Activated B cell treated with CpG ODN at 0.5 μM for 24 hours (primary cell): ENCODE measurements around the gene MTHFD1L. TPM values are rescaled to one million over a fixed set of nuclear protein-coding genes. Genes with fewer than 3 reads are reported as not detected.

Source experiments
- ATAC-seq: fragments of 200-7000 bp; cut with Tn5 transposase; one replicate; pipeline ENCODE4 v1.10.0; 2021; ENCODE audit warnings: low read depth, mild to moderate bottlenecking, moderate library complexity
- CTCF ChIA-PET: fragments of 350-600 bp; sonication (Branson Sonifier 250); formaldehyde crosslinking; loops from one replicate; lab custom pipeline; 2021; ENCODE audit warnings: antibody characterized with exemption; lab: Charles Lee
- POLR2A ChIA-PET: fragments of 350-600 bp; sonication (Branson Sonifier 250); formaldehyde crosslinking; loops from one replicate; lab custom pipeline; 2021; ENCODE audit warnings: antibody characterized with exemption; lab: Charles Lee
- DNase-seq: peaks from one replicate; pipeline ENCODE4 v3.0.0; 2022
- H3K27ac Mint-ChIP-seq: one replicate; pipeline ENCODE4 v1.8.0; 2020; ENCODE audit warnings: mixed read lengths
- H3K27me3 Mint-ChIP-seq: one replicate; pipeline ENCODE4 v1.8.0; 2021; ENCODE audit warnings: mixed read lengths
- H3K36me3 Mint-ChIP-seq: one replicate; pipeline ENCODE4 v1.8.0; 2021; ENCODE audit warnings: low read depth, mixed read lengths
- H3K4me1 Mint-ChIP-seq: one replicate; pipeline ENCODE4 v1.8.0; 2021; ENCODE audit warnings: mixed read lengths
- H3K4me3 Mint-ChIP-seq: one replicate; pipeline ENCODE4 v1.8.0; 2020; ENCODE audit warnings: mild to moderate bottlenecking, mixed read lengths
- H3K9me3 Mint-ChIP-seq: one replicate; pipeline ENCODE4 v1.8.0; 2020; ENCODE audit warnings: mixed read lengths
- intact Hi-C: fragments of 100-400 bp; cut with micrococcal nuclease; formaldehyde crosslinking; loops from one replicate; pipeline ENCODE4 v1.15.1; 2024
- total RNA-seq: library from RNA; stranded (reverse); gene quantifications from 2 replicates; pipeline ENCODE4 v1.2.3, GENCODE V29; 2022
- TF ChIP-seq, protein P1 (sequence below): fragments of 200-600 bp; IDR thresholded peaks from one replicate; pipeline ENCODE4 v1.8.0; 2022; ENCODE audit warnings: antibody characterized with exemption, mild to moderate bottlenecking

Gene MTHFD1L
- total RNA-seq, 1 donor from 2014 or later: 60.4 TPM

DNA sequence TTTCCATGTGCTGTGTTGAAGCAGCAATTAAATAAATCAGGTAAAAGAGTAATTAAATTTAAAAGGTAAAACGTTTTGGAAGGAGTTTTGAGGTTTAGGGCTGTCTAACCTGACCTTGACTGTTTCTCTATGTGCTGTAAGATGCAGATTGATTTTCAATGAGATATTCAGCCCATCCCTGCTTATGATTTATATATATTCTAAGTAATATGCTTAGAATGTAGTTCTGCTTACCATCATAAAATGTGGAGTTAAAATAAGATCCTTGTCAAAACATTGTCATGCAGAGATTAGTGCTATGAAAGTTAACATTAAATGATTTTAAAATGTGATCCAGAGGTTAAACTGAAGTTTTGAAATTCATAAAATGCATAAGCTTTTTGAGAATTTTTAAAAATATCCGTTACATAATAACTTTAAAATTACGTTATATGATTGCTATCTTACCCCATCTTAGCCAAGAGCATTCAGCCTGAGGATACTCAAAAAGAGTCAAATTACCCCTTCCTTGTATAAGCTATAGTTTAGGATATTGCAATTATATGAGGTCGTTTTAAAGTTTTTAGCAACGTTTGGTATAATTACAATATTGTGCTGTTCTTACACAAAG, 122.5 kb downstream of the MTHFD1L start:
- ChIA-PET POLR2A (no interaction called here), CTCF (interaction anchor here (0.9 kb wide), 1 partner anchor 26 kb away, joined by 3 read pairs; no protein-coding TSS in a partner anchor)
- no peaks in the 10 kb centered on the region for H3K4me1 Mint-ChIP-seq
- TF ChIP-seq, protein P1, sequence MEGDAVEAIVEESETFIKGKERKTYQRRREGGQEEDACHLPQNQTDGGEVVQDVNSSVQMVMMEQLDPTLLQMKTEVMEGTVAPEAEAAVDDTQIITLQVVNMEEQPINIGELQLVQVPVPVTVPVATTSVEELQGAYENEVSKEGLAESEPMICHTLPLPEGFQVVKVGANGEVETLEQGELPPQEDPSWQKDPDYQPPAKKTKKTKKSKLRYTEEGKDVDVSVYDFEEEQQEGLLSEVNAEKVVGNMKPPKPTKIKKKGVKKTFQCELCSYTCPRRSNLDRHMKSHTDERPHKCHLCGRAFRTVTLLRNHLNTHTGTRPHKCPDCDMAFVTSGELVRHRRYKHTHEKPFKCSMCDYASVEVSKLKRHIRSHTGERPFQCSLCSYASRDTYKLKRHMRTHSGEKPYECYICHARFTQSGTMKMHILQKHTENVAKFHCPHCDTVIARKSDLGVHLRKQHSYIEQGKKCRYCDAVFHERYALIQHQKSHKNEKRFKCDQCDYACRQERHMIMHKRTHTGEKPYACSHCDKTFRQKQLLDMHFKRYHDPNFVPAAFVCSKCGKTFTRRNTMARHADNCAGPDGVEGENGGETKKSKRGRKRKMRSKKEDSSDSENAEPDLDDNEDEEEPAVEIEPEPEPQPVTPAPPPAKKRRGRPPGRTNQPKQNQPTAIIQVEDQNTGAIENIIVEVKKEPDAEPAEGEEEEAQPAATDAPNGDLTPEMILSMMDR: no peak
- intact Hi-C loops: no loop called here
- H3K27me3 Mint-ChIP-seq: no peaks in the 10 kb centered on the region
- H3K36me3 Mint-ChIP-seq: peaks cover 27% of the 10 kb centered on the region
- no peaks in the 10 kb centered on the region for H3K9me3 Mint-ChIP-seq
- DNase-seq: no peak
- H3K27ac Mint-ChIP-seq: no peak overlapping the region
- H3K4me3 Mint-ChIP-seq: no peak overlapping the region
- no peak for ATAC-seq

DNA sequence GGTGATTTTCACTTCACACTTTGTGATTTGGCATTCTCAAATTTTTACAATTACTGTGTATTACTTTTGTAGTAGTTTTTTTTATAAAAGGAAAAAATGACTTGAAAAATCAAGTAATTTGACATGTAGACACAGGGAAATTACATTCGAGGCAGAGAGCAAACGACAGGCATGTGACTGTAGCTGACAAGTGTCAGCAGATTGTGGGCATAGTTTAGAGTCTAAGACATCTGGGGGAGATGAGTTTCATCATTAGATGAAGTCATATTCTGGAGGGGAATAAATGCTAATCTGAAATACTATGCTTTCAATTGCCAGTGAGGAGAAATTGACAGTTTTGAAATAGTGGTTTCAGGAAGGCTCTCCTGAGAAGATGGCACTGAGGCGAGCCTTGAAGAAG, 126.0 kb downstream of the MTHFD1L start:
- H3K36me3 Mint-ChIP-seq: peaks cover 28% of the 10 kb centered on the region
- CTCF ChIA-PET: no interaction called here
- peaks cover 8% of the 10 kb centered on the region for H3K9me3 Mint-ChIP-seq
- POLR2A ChIA-PET: no interaction called here
- intact Hi-C loops: no loop called here
- H3K4me3 Mint-ChIP-seq: no peak overlapping the region
- H3K27me3 Mint-ChIP-seq: no peaks in the 10 kb centered on the region
- no peaks in the 10 kb centered on the region for H3K4me1 Mint-ChIP-seq
- no peak for ATAC-seq
- DNase-seq: no peak
- TF ChIP-seq, protein P1: no peak
- H3K27ac Mint-ChIP-seq: no peak overlapping the region

DNA sequence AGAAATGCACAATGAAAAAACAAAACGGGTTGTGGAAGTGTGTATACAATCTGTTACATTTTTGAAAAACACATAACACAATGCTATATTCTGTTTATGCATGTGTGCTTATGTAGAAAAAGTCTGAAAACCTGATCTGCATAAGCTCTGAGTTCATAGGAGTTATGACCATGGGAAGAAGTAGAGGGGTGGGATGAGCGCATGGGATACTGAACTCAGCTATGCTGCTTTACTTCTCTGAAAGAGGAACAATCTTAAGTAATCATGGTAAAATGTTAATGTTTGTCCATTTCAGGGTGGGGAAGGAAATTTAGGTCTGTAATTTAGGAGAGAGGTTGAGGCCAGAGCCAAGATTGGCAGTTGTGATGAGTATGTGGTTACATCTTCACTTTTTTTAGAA, 126.8 kb downstream of the MTHFD1L start:
- H3K9me3 Mint-ChIP-seq: peaks cover 8% of the 10 kb centered on the region
- TF ChIP-seq, protein P1: no peak
- DNase-seq (no peak), ATAC-seq (no peak)
- peaks cover 28% of the 10 kb centered on the region for H3K36me3 Mint-ChIP-seq
- H3K27ac Mint-ChIP-seq: no peak overlapping the region
- CTCF ChIA-PET: no interaction called here
- POLR2A ChIA-PET: no interaction called here
- no peaks in the 10 kb centered on the region for H3K27me3 Mint-ChIP-seq
- H3K4me3 Mint-ChIP-seq: no peak overlapping the region
- intact Hi-C loops: no loop called here
- H3K4me1 Mint-ChIP-seq: no peaks in the 10 kb centered on the region

DNA sequence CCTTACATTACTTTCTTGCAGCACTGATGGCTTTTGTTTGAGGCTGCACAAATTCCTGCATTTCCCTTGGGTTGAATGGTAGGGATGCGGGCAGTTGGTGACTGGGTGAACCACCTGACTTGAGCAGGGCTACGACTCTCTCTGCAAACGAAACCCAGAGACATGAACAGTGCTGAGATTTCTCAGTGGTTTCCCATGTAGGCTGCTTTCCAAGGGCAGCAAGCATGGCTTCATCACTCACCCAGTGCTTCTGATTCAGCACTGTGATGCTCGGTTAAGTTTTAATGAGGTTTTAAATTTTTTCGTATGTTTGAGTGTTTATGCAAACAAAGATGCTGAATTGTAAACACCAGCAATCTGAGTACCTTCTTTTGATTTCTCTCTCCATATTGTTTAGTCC, 127.2 kb downstream of the MTHFD1L start:
- TF ChIP-seq, protein P1: no peak
- H3K4me1 Mint-ChIP-seq: no peaks in the 10 kb centered on the region
- peaks cover 28% of the 10 kb centered on the region for H3K36me3 Mint-ChIP-seq
- peaks cover 8% of the 10 kb centered on the region for H3K9me3 Mint-ChIP-seq
- DNase-seq: no peak
- no peak overlapping the region for H3K27ac Mint-ChIP-seq
- no peaks in the 10 kb centered on the region for H3K27me3 Mint-ChIP-seq
- POLR2A ChIA-PET: no interaction called here
- H3K4me3 Mint-ChIP-seq: no peak overlapping the region
- CTCF ChIA-PET: no interaction called here
- intact Hi-C loops: no loop called here
- no peak for ATAC-seq

DNA sequence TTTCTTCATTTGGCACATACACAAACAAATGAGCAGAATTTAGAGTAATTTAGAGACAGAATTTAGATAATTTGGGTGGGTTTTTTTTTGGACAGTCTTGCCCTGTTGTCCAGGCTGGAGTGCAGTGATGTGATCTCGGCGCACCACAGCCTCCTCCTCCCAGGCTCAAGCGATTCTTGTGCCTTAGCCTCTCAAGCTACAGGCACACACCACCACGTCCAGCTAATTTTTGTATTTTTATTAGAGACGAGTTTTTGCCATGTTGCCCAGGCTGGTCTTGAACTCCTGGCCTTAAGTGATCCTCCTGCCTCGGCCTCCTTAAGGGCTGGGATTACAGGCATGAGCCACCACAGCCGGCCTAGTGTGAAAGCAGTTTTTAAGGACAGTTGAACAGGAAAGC, 127.8 kb downstream of the MTHFD1L start:
- Mint-ChIP-seq H3K9me3 (peaks cover 8% of the 10 kb centered on the region), H3K27ac (no peak overlapping the region), H3K27me3 (no peaks in the 10 kb centered on the region), H3K4me1 (no peaks in the 10 kb centered on the region), H3K4me3 (no peak overlapping the region), H3K36me3 (peaks cover 28% of the 10 kb centered on the region)
- DNase-seq: no peak
- TF ChIP-seq, protein P1: no peak
- intact Hi-C loops: no loop called here
- ChIA-PET POLR2A (no interaction called here), CTCF (no interaction called here)
- ATAC-seq: no peak
